MM.1S (cell line): ENCODE results near the gene DEPDC1B.

Experiments used
- CTCF ChIP-seq: fragments of 300-600 bp; sonication (generic); IDR thresholded peaks from 2 replicates; pipeline ENCODE4 v1.5.1; 2016; ENCODE audit warnings: antibody characterized with exemption, low read length, mixed read lengths
- EZH2 ChIP-seq: fragments of 300-600 bp; sonication (generic); optimal IDR thresholded peaks from 2 replicates; pipeline ENCODE3; 2017; ENCODE audit warnings: low read depth, mild to moderate bottlenecking, antibody characterized with exemption, low read length, mixed read lengths
- EZH2phosphoT487 ChIP-seq: fragments of 300-600 bp; sonication (generic); IDR thresholded peaks from 2 replicates; pipeline ENCODE4 v1.6.1; 2018; ENCODE audit warnings: antibody characterized with exemption, low read length

GRCh38 chr5:60636644-60637043, 63.3 kb downstream of the DEPDC1B start:
- TF ChIP-seq EZH2 (no peak), CTCF (no peak), EZH2phosphoT487 (no peak)
